B cell (primary cell): Measurements from ENCODE around the gene GLB1L. TPM values are rescaled to one million over a fixed set of nuclear protein-coding genes. Genes with fewer than 3 reads are reported as not detected.

Experiments
- ATAC-seq: fragments of 200-7000 bp; cut with Tn5 transposase; one replicate; pipeline ENCODE4 v1.10.0; 2021; ENCODE audit warnings: low read depth, mild to moderate bottlenecking, moderate number of reproducible peaks, moderate library complexity
- CTCF ChIA-PET: fragments of 350-600 bp; sonication (Branson Sonifier 250); formaldehyde crosslinking; loops from one replicate; lab custom pipeline; 2021; ENCODE audit warnings: antibody characterized with exemption, inconsistent platforms; lab: Charles Lee
- POLR2A ChIA-PET: fragments of 350-600 bp; sonication (Branson Sonifier 250); formaldehyde crosslinking; loops from one replicate; lab custom pipeline; 2021; ENCODE audit warnings: antibody characterized with exemption; lab: Charles Lee
- DNase-seq: peaks from one replicate; pipeline ENCODE4 v3.0.0; 2013
- H2AFZ ChIP-seq: 2 replicates; pipeline ENCODE4 v1.6.1; 2012; ENCODE audit warnings: mild to moderate bottlenecking, low read depth, low read length; ENCODE audit not compliant: insufficient read depth, poor library complexity, severe bottlenecking
- H3K27ac ChIP-seq, 2 donors: 1 replicate in 1 of 2; 2 replicates in 1 of 2; pipeline ENCODE4 v1.5.1; 2012 to 2013; ENCODE audit warnings: low read length in 2 of 2, mild to moderate bottlenecking in 2 of 2, moderate library complexity in 1 of 2
- H3K27me3 ChIP-seq, 4 experiments: fragments of 200-600 bp in 1 of 4; sonication (generic) in 1 of 4; replicated peaks in 1 of 4; 1 replicate in 2 of 4; 2 replicates in 2 of 4; pipeline versions ENCODE4 v1.6.1 to v1.7.0; 2013 to 2016; ENCODE audit warnings: low read length in 3 of 4, mild to moderate bottlenecking in 2 of 4, mixed read lengths in 1 of 4, moderate library complexity in 1 of 4; ENCODE audit not compliant: insufficient read depth in 4 of 4, control insufficient read depth in 3 of 4; ENCODE audit errors: control extremely low read depth in 1 of 4
- H3K36me3 ChIP-seq, 2 experiments: replicated peaks in 1 of 2; 1 replicate in 1 of 2; 2 replicates in 1 of 2; pipeline versions ENCODE4 v1.6.1 to v1.7.1; 2013; ENCODE audit warnings: low read length in 1 of 2; ENCODE audit not compliant: insufficient read depth in 2 of 2, control insufficient read depth in 1 of 2; ENCODE audit errors: control extremely low read depth in 1 of 2, extremely low read depth in 1 of 2
- H3K4me1 ChIP-seq, 2 donors: fragments of 200-600 bp in 1 of 2; sonication (generic) in 1 of 2; 1 replicate in 1 of 2; 2 replicates in 1 of 2; pipeline versions ENCODE4 v1.5.1 to v1.6.1; 2013 to 2017; ENCODE audit warnings: low read length in 2 of 2; ENCODE audit not compliant: control insufficient read depth in 2 of 2, insufficient read depth in 2 of 2
- H3K4me2 ChIP-seq: replicated peaks from 2 replicates; pipeline ENCODE3; 2012; ENCODE audit warnings: mild to moderate bottlenecking, low read depth, low read length; ENCODE audit not compliant: poor library complexity, severe bottlenecking
- H3K4me3 ChIP-seq, 5 experiments: fragments of 200-600 bp in 1 of 5; sonication (generic) in 1 of 5; 1 replicate in 3 of 5; 2 replicates in 2 of 5; pipeline versions ENCODE4 v1.5.1 to v1.7.0; 2011 to 2016; ENCODE audit warnings: low read length in 4 of 5, mild to moderate bottlenecking in 4 of 5, low read depth in 2 of 5, control low read depth in 1 of 5, moderate library complexity in 1 of 5; ENCODE audit not compliant: insufficient read depth in 1 of 5; ENCODE audit errors: control extremely low read depth in 1 of 5, extremely low read depth in 1 of 5
- H3K79me2 ChIP-seq: fragments of 200-600 bp; sonication (generic); one replicate; pipeline ENCODE4 v1.6.0; 2016; ENCODE audit warnings: low read length; ENCODE audit not compliant: control insufficient read depth, insufficient read depth
- H3K9ac ChIP-seq: fragments of 200-600 bp; sonication (generic); 2 replicates; pipeline ENCODE4 v1.6.1; 2017; ENCODE audit warnings: mild to moderate bottlenecking, low read length, moderate library complexity
- H3K9me3 ChIP-seq, 3 donors: one replicate each; pipeline versions ENCODE4 v1.6.1 to v1.7.1; 2013; ENCODE audit warnings: low read length in 2 of 3; ENCODE audit not compliant: control insufficient read depth in 2 of 3, insufficient read depth in 1 of 3; ENCODE audit errors: control extremely low read depth in 1 of 3
- H4K20me1 ChIP-seq: 2 replicates; pipeline ENCODE4 v1.6.0; 2012; ENCODE audit warnings: mild to moderate bottlenecking, low read length; ENCODE audit not compliant: insufficient read depth, control insufficient read depth, poor library complexity, severe bottlenecking
- H3K27ac Mint-ChIP-seq: one replicate; pipeline ENCODE4 v1.8.0; 2021; ENCODE audit warnings: mixed read lengths
- H3K27me3 Mint-ChIP-seq: one replicate; pipeline ENCODE4 v1.8.0; 2021; ENCODE audit warnings: mixed read lengths
- H3K4me1 Mint-ChIP-seq: one replicate; pipeline ENCODE4 v1.8.0; 2021; ENCODE audit warnings: mixed read lengths
- H3K4me3 Mint-ChIP-seq: one replicate; pipeline ENCODE4 v1.8.0; 2021; ENCODE audit warnings: mixed read lengths
- H3K9me3 Mint-ChIP-seq: one replicate; pipeline ENCODE4 v1.8.0; 2022; ENCODE audit warnings: mixed read lengths; ENCODE audit not compliant: insufficient read depth
- CTCF ChIP-seq: fragments of 200-600 bp; IDR thresholded peaks from one replicate; pipeline ENCODE4 v1.8.0; 2022; ENCODE audit warnings: antibody characterized with exemption, mild to moderate bottlenecking
- EZH2 ChIP-seq: IDR thresholded peaks from 2 replicates; pipeline ENCODE4 v1.6.1; 2012; ENCODE audit warnings: borderline replicate concordance, low read depth, mild to moderate bottlenecking, moderate library complexity, low read length; ENCODE audit not compliant: insufficient read depth, poor library complexity, severe bottlenecking
- WGBS: methylation state at CpG from one replicate; pipeline ENCODE4 v1.1.5; 2013; ENCODE audit warnings: missing lambda C conversion rate; ENCODE audit not compliant: insufficient coverage; 5-methylcytosine and 5-hydroxymethylcytosine counted together
- intact Hi-C: fragments of 100-400 bp; cut with micrococcal nuclease; formaldehyde crosslinking; loops from one replicate; pipeline ENCODE4 v1.10.0; 2022
- polyA plus RNA-seq: library from polyadenylated mRNA; depleted of rRNA; stranded (reverse); fragments of >200 nt; gene quantifications from 2 replicates; pipeline ENCODE4 v1.2.3, GENCODE V29; 2012
- total RNA-seq, 2 donors: library from RNA; stranded (reverse); fragments of 120-200 nt in 1 of 2; gene quantifications; 1 replicate in 1 of 2; 2 replicates in 1 of 2; pipeline versions ENCODE4 v1.2.3 to v1.2.4, GENCODE V29; 2013 to 2022

GLB1L gene
- total and polyA plus RNA-seq, 2 donors (not counting 1 experiment from before 2014, with no cell fraction given), result 2.4 to 4.1 TPM

GRCh38 chr2:219286436-219287115 lies 41.3 kb upstream of the GLB1L start:
- Histone ChIP-seq H2AFZ (no peak overlapping the region), H3K27ac (no peak overlapping the region), H3K4me1 (peaks cover 0 to under 1% of the 10 kb centered on the region in 2 donors), H3K4me2 (no peak overlapping the region), H3K79me2 (no peaks in the 10 kb centered on the region), H4K20me1 (peaks cover 36% of the 10 kb centered on the region), H3K9ac (no peak overlapping the region), H3K4me3 (no peak overlapping the region), H3K27me3 (no peaks in the 10 kb centered on the region), H3K9me3 (no peaks in the 10 kb centered on the region), H3K36me3 (peaks cover 2 to 47% of the 10 kb centered on the region in 2 experiments)
- 99% methylated on average over 5 of the region's 12 CpGs for WGBS
- Mint-ChIP-seq H3K9me3 (no peaks in the 10 kb centered on the region), H3K4me1 (no peaks in the 10 kb centered on the region), H3K27me3 (no peaks in the 10 kb centered on the region), H3K27ac (peak overlapping the region; percentile 56), H3K4me3 (no peak overlapping the region)
- intact Hi-C loops, result no loop called here
- ChIA-PET POLR2A (interaction anchor here (0.6 to 1.4 kb wide), 3 partner anchors 35 to 110 kb away, joined by 3 to 6 read pairs (median 5); partner anchors contain the start of gene CNPPD1), CTCF (interaction anchor here (0.6 to 15.8 kb wide), 5 partner anchors 7 to 115 kb away, joined by 3 to 239 read pairs (median 4); no protein-coding TSS in a partner anchor)
- TF ChIP-seq CTCF, result no peak
- DNase-seq (no peak), ATAC-seq (peak; percentile 36)

GRCh38 chr2:219285894-219286425 lies 40.7 kb upstream of the GLB1L start:
- Histone ChIP-seq H3K9ac (no peak overlapping the region), H2AFZ (no peak overlapping the region), H3K36me3 (peaks cover 2 to 53% of the 10 kb centered on the region in 2 experiments), H3K27me3 (no peaks in the 10 kb centered on the region), H3K4me3 (no peak overlapping the region), H3K79me2 (no peaks in the 10 kb centered on the region), H3K4me2 (no peak overlapping the region), H3K4me1 (peaks cover 2 to 7% of the 10 kb centered on the region in 2 donors), H3K27ac (no peak overlapping the region), H4K20me1 (peaks cover 40% of the 10 kb centered on the region), H3K9me3 (no peaks in the 10 kb centered on the region)
- DNase-seq, result no peak
- ChIA-PET CTCF (interaction anchor here (0.6 to 15.8 kb wide), 5 partner anchors 7 to 115 kb away, joined by 3 to 239 read pairs (median 4); no protein-coding TSS in a partner anchor), POLR2A (interaction anchor here (0.6 kb wide), 1 partner anchor 83 kb away, joined by 3 read pairs; no protein-coding TSS in a partner anchor)
- ATAC-seq, result no peak
- no peaks in the 10 kb centered on the region for H3K27me3 Mint-ChIP-seq
- H3K9me3 Mint-ChIP-seq, result no peaks in the 10 kb centered on the region
- no peak for TF ChIP-seq CTCF
- TF ChIP-seq EZH2, result no peak
- H3K4me1 Mint-ChIP-seq, result peaks cover 5% of the 10 kb centered on the region
- no peak overlapping the region for H3K27ac Mint-ChIP-seq
- intact Hi-C loops, result no loop called here
- 95% methylated on average over 14 of the region's 17 CpGs for WGBS
- no peak overlapping the region for H3K4me3 Mint-ChIP-seq
